ENCODE measurements around the gene ME2.

- TF ChIP-seq GATA2 (IDR thresholded peaks at IDR 0.05; ENCODE audit: low read depth, low read length) (no peak), GATA3 (IDR thresholded peaks at IDR 0.05; ENCODE audit: low read depth, low read length) (no peak)
These were observed 22.8 kb upstream of the ME2 start for GRCh38 chr18:50855976-50856757.

All from SH-SY5Y (cell line).